Naive thymus-derived CD8-positive, alpha-beta T cell (primary cell): Measurements from ENCODE around the gene BUD23. TPM values are rescaled to one million over a fixed set of nuclear protein-coding genes. Genes with fewer than 3 reads are reported as not detected.
A peak's percentile ranks its signal among the peaks of the same experiment; 100 is the strongest.
"Not testable (repeated sequence)": the region's sequence is repeated elsewhere in the genome, so short reads cannot be mapped to it uniquely, and the experiment has no call there.

Experiments
- ATAC-seq, 2 donors: fragments of 150-1000 bp; cut with Tn5 transposase in 1 of 2; sonication (Bioruptor Pico), chemical (Tn5 transposase) in 1 of 2; 1 replicate in 1 of 2; 2 replicates in 1 of 2; pipeline ENCODE4 v1.10.0; 2021; ENCODE audit warnings: mild to moderate bottlenecking in 2 of 2, moderate library complexity in 2 of 2
- POLR2A ChIA-PET: fragments of 350-600 bp; sonication (Branson Sonifier 250); formaldehyde crosslinking; loops from one replicate; lab custom pipeline; 2021; ENCODE audit warnings: antibody characterized with exemption; lab: Charles Lee
- DNase-seq, 10 donors: peaks; one replicate each; pipeline versions ENCODE4 v3.0.0 to v3.0.0-alpha.2; 2020 to 2022
- H3K27ac Mint-ChIP-seq, 10 donors: one replicate each; pipeline ENCODE4 v1.8.0; 2020 to 2022; ENCODE audit warnings: mild to moderate bottlenecking in 10 of 10, mixed read lengths in 10 of 10, moderate library complexity in 4 of 10, inconsistent platforms in 1 of 10
- H3K27me3 Mint-ChIP-seq, 5 donors: one replicate each; pipeline ENCODE4 v1.8.0; 2021 to 2022; ENCODE audit warnings: mixed read lengths in 5 of 5
- H3K36me3 Mint-ChIP-seq, 3 donors: one replicate each; pipeline ENCODE4 v1.8.0; 2020 to 2022; ENCODE audit warnings: mixed read lengths in 3 of 3, mild to moderate bottlenecking in 2 of 3, inconsistent platforms in 1 of 3
- H3K4me1 Mint-ChIP-seq, 4 donors: one replicate each; pipeline ENCODE4 v1.8.0; 2021 to 2022; ENCODE audit warnings: mixed read lengths in 4 of 4
- H3K4me3 Mint-ChIP-seq, 10 donors: one replicate each; pipeline ENCODE4 v1.8.0; 2020 to 2022; ENCODE audit warnings: mild to moderate bottlenecking in 10 of 10, mixed read lengths in 10 of 10, moderate library complexity in 6 of 10, inconsistent platforms in 1 of 10
- H3K9me3 Mint-ChIP-seq, 9 donors: one replicate each; pipeline ENCODE4 v1.8.0; 2020 to 2022; ENCODE audit warnings: mixed read lengths in 9 of 9, mild to moderate bottlenecking in 3 of 9, inconsistent platforms in 1 of 9, moderate library complexity in 1 of 9
- polyA plus RNA-seq, 3 donors: library from polyadenylated mRNA; unstranded; fragments of 300-500 nt; fragmentation: Illumina TruSeq; gene quantifications; one replicate each; pipeline ENCODE4 v1.2.3, GENCODE V29; 2021
- total RNA-seq, 8 experiments: library from RNA in 2 of 8; stranded (reverse) in 2 of 8; gene quantifications; one replicate each; pipeline ENCODE4 v1.2.3 and lab custom pipeline; 2021 to 2026

The BUD23 gene
- total and polyA plus RNA-seq, 5 experiments from 2014 or later, result 67.2 to 139 (median 123) TPM

DNA sequence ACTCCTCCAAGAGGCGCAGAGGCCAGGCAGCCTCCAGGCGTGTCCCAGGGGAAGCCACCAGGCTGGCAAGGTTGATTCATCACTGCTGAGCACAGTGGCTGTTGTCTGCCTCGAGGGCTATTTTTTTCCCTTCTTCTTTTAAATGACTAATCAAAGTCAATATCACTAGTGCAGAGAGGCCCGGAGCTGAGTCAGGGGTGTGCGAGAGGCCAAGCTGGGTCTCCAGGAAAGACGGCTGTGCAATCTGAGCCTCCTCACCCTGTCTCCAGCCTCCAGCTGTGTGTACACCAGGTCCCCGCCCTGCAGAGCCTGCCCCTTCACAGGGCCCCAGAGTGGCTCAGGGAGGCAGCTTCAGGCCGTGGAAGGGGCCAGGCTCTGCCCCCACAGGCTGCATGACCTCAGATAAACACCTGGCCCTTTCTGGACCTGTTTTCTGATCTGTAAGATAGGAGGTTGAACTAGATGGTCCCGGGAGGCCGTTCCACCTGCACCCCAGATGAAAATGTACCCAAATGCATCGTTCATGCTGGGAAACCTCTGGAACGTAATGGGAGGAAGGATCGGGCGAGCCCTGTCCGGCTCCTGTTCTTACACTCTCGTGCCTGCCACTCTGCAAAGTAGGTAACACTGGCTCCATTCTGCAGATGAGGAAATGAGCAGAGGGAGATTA is 32.4 kb downstream of the BUD23 start:
- Mint-ChIP-seq H3K4me1 (peaks cover 23 to 31% (median 28%) of the 10 kb centered on the region in 4 donors), H3K9me3 (no peaks in the 10 kb centered on the region), H3K27ac (peak overlapping the region in 1 of 10 donors; percentile 38), H3K27me3 (peaks cover 0 to 7% (median 0%) of the 10 kb centered on the region in 5 donors), H3K36me3 (peaks cover 0 to 2% (median 0%) of the 10 kb centered on the region in 3 donors), H3K4me3 (peak overlapping the region in 1 of 10 donors; percentile 20)
- ATAC-seq (no peak), DNase-seq (no peak)
- POLR2A ChIA-PET, result no interaction called here

- ATAC-seq (no peak), DNase-seq (no peak)
- no peaks in the 10 kb centered on the region for H3K9me3 Mint-ChIP-seq
- H3K27me3 Mint-ChIP-seq, result peaks cover 0 to 7% (median 0%) of the 10 kb centered on the region in 5 donors
- peak overlapping the region in 1 of 10 donors; percentile 38 for H3K27ac Mint-ChIP-seq
- POLR2A ChIA-PET, result no interaction called here
- H3K36me3 Mint-ChIP-seq, result peaks cover 0 to 2% (median 0%) of the 10 kb centered on the region in 3 donors
- H3K4me1 Mint-ChIP-seq, result peaks cover 23 to 31% (median 28%) of the 10 kb centered on the region in 4 donors
- peak overlapping the region in 1 of 10 donors; percentile 18 for H3K4me3 Mint-ChIP-seq
Measured at GRCh38 chr7:73716318-73716890, 33.0 kb downstream of the BUD23 start.

GRCh38 chr7:73717025-73717807 is 33.8 kb downstream of the BUD23 start:
- H3K27me3 Mint-ChIP-seq, result peaks cover 0 to 7% (median 0%) of the 10 kb centered on the region in 5 donors
- DNase-seq (no peak), ATAC-seq (no peak)
- POLR2A ChIA-PET, result interaction anchor here (0.6 to 0.9 kb wide), 4 partner anchors 11 to 178 kb away, joined by 3 to 8 read pairs (median 4); partner anchors contain the start of gene ABHD11
- peaks cover 23 to 31% (median 28%) of the 10 kb centered on the region in 4 donors for H3K4me1 Mint-ChIP-seq
- H3K9me3 Mint-ChIP-seq, result no peaks in the 10 kb centered on the region
- peaks cover 0 to 2% (median 0%) of the 10 kb centered on the region in 3 donors for H3K36me3 Mint-ChIP-seq
- peak overlapping the region; percentile 77 to 96 (median 88) for H3K4me3 Mint-ChIP-seq
- peak overlapping the region in 9 of 10 donors; percentile 73 to 92 (median 87) for H3K27ac Mint-ChIP-seq

- H3K4me3 Mint-ChIP-seq, result peak overlapping the region; percentile 77 to 96 (median 88)
- POLR2A ChIA-PET, result interaction anchor here (0.7 to 0.9 kb wide), 3 partner anchors 12 to 27 kb away, joined by 3 to 5 read pairs (median 3); partner anchors contain the start of gene ABHD11
- H3K27me3 Mint-ChIP-seq, result peaks cover 0 to 7% (median 0%) of the 10 kb centered on the region in 5 donors
- peaks cover 17 to 31% (median 25%) of the 10 kb centered on the region in 4 donors for H3K4me1 Mint-ChIP-seq
- peaks cover 0 to 2% (median 0%) of the 10 kb centered on the region in 3 donors for H3K36me3 Mint-ChIP-seq
- H3K9me3 Mint-ChIP-seq, result no peaks in the 10 kb centered on the region
- DNase-seq (peak; percentile 39 to 83 (median 66)), ATAC-seq (peak; percentile 84)
- H3K27ac Mint-ChIP-seq, result peak overlapping the region; percentile 73 to 92 (median 88)
Measured at GRCh38 chr7:73717991-73718405, 34.6 kb downstream of the BUD23 start.

DNA sequence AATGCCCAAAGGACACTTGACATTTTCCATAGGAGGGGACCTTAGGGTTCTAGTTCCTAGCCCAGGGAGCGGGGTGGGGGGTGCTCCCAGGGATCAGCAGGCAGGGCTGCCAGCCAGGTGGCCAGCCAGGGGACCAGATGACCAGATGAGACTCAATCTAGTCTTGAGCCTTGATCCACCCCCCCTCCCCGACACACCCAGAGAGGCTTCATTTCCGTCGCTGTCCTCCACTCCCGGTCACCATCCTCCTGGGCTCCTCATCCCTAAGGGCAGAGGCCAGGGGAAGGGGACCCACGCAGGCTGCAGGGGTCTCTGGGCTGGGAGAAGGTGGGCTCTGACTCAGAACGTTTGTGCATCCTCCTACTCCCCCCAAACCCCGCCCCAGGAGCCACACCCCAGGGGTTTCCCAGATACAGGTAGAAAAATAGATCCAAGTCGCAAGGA is 35.1 kb downstream of the BUD23 start:
- H3K9me3 Mint-ChIP-seq, result no peaks in the 10 kb centered on the region
- H3K27ac Mint-ChIP-seq, result peak overlapping the region in 8 of 10 donors; percentile 52 to 92 (median 80)
- peaks cover 14 to 31% (median 24%) of the 10 kb centered on the region in 4 donors for H3K4me1 Mint-ChIP-seq
- H3K27me3 Mint-ChIP-seq, result peaks cover 0 to 7% (median 0%) of the 10 kb centered on the region in 5 donors
- peaks cover 0 to 2% (median 0%) of the 10 kb centered on the region in 3 donors for H3K36me3 Mint-ChIP-seq
- peak overlapping the region; percentile 77 to 96 (median 88) for H3K4me3 Mint-ChIP-seq
- DNase-seq (peak in 3 of 10 donors; percentile 26 to 31 (median 28)), ATAC-seq (no peak)
- POLR2A ChIA-PET, result no interaction called here

GRCh38 chr7:73718905-73719805 is 35.8 kb downstream of the BUD23 start, which contains the start of gene STX1A:
TSS of gene STX1A (minus strand) at chr7:73719669. CDS start at chr7:73719631, 38 bp downstream.
- Mint-ChIP-seq H3K4me1 (peaks cover 14 to 31% (median 24%) of the 10 kb centered on the region in 4 donors), H3K4me3 (peak within 1 kb of the TSS; percentile 77 to 96 (median 88)), H3K27ac (peak within 1 kb of the TSS in 8 of 10 donors; percentile 37 to 79 (median 66)), H3K27me3 (peaks cover 0 to 7% (median 0%) of the 10 kb centered on the region in 5 donors), H3K9me3 (no peaks in the 10 kb centered on the region), H3K36me3 (peaks cover 0 to 2% (median 0%) of the 10 kb centered on the region in 3 donors)
- ATAC-seq (peak; percentile 68 to 74), DNase-seq (peak; percentile 56 to 78 (median 70))
- POLR2A ChIA-PET, result interaction anchor here (0.8 kb wide), 1 partner anchor 141 kb away, joined by 3 read pairs; the partner anchor contains the start of gene TBL2

- peak in 1 of 2 donors; percentile 4 for ATAC-seq
- H3K4me1 Mint-ChIP-seq, result peaks cover 14 to 31% (median 24%) of the 10 kb centered on the region in 4 donors
- peaks cover 0 to 2% (median 0%) of the 10 kb centered on the region in 3 donors for H3K36me3 Mint-ChIP-seq
- H3K4me3 Mint-ChIP-seq, result peak overlapping the region; percentile 64 to 89 (median 84)
- no peak for DNase-seq
- H3K27me3 Mint-ChIP-seq, result peaks cover 0 to 8% (median 0%) of the 10 kb centered on the region in 5 donors
- no peaks in the 10 kb centered on the region for H3K9me3 Mint-ChIP-seq
- POLR2A ChIA-PET, result no interaction called here
- H3K27ac Mint-ChIP-seq, result peak overlapping the region in 3 of 10 donors; percentile 75 to 79 (median 78)
Measured at GRCh38 chr7:73719806-73720169, 36.4 kb downstream of the BUD23 start.

GRCh38 chr7:73720443-73720842 is 37.0 kb downstream of the BUD23 start:
- Mint-ChIP-seq H3K4me3 (peak overlapping the region; percentile 64 to 89 (median 84)), H3K4me1 (peaks cover 14 to 31% (median 24%) of the 10 kb centered on the region in 4 donors), H3K27ac (peak overlapping the region in 6 of 10 donors; percentile 31 to 79 (median 66))
- H3K9me3 Mint-ChIP-seq, DNase-seq, H3K27me3 Mint-ChIP-seq, H3K36me3 Mint-ChIP-seq, ATAC-seq: not testable (repeated sequence)
- POLR2A ChIA-PET, result interaction anchor here (0.7 kb wide), 1 partner anchor 404 kb away, joined by 5 read pairs; no protein-coding TSS in a partner anchor

DNA sequence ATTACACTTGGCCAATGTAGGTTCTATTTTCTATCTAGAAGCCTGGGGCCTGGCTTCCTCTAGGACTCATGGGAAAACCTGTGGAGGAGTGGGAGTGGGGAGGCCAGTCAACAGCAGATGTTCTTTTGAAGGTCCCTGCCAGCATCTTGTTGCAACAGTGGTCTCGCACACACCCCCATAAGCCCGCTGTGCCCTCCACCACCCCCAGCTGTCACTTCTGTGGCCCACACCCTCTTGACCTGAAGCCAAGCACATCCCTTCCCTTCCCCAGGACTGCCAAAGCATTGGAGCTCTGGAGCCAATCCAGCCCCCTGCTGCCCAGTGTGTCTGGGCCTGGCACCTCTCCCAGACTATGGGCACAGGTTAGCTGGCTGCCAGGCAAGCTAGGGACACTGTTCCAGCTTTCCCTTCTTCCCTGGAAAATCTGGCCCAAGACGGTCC is 38.0 kb downstream of the BUD23 start:
- peaks cover 14 to 26% (median 24%) of the 10 kb centered on the region in 4 donors for H3K4me1 Mint-ChIP-seq
- no peaks in the 10 kb centered on the region for H3K9me3 Mint-ChIP-seq
- H3K27me3 Mint-ChIP-seq, result peaks cover 0 to 9% (median 0%) of the 10 kb centered on the region in 5 donors
- DNase-seq, result no peak
- H3K36me3 Mint-ChIP-seq, result peaks cover 0 to 2% (median 0%) of the 10 kb centered on the region in 3 donors
- peak overlapping the region in 7 of 10 donors; percentile 9 to 89 (median 50) for H3K4me3 Mint-ChIP-seq
- no peak for ATAC-seq
- H3K27ac Mint-ChIP-seq, result peak overlapping the region in 1 of 10 donors; percentile 40
- POLR2A ChIA-PET, result interaction anchor here (0.9 kb wide), 1 partner anchor 10 kb away, joined by 3 read pairs; no protein-coding TSS in a partner anchor

- not testable (repeated sequence) for H3K27ac Mint-ChIP-seq, H3K4me3 Mint-ChIP-seq
Measured at GRCh38 chr7:73722182-73722581, 38.8 kb downstream of the BUD23 start.

DNA sequence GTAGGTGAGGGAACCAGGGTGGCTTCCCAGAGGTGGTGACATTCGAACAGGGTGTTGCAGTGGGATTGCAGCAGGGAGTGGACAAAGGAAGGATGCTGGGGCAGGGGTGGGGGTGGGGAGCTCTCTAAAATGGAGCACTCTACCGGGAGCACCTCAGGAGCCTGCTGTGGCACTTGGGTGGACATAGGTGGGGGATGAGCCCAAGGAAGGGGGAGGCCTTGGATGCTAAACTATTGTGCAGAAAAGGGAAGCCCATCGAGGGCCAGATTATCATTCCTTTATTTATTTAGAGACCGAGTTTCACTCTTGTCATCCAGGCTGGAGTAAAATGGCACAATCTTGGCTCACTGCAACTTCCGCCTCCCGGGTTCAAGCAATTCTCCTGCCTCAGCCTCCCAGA is 39.4 kb downstream of the BUD23 start:
- DNase-seq, result no peak
- Mint-ChIP-seq H3K4me1 (peaks cover 8 to 17% (median 13%) of the 10 kb centered on the region in 4 donors), H3K27me3 (peaks cover 0 to 7% (median 0%) of the 10 kb centered on the region in 5 donors), H3K36me3 (no peaks in the 10 kb centered on the region), H3K9me3 (no peaks in the 10 kb centered on the region), H3K27ac (no peak overlapping the region), H3K4me3 (no peak overlapping the region)
- POLR2A ChIA-PET, result interaction anchor here (1.0 kb wide), 1 partner anchor 16 kb away, joined by 5 read pairs; the partner anchor contains the start of gene ABHD11
- no peak for ATAC-seq

More at GRCh38 chr7:73722182-73722581, 38.8 kb downstream of the BUD23 start:
- ATAC-seq, H3K27me3 Mint-ChIP-seq, H3K36me3 Mint-ChIP-seq, DNase-seq, POLR2A ChIA-PET, H3K9me3 Mint-ChIP-seq: not testable (repeated sequence)
- H3K4me1 Mint-ChIP-seq, result peaks cover 11 to 23% (median 19%) of the 10 kb centered on the region in 4 donors
